GM19455 (cell line): Measurements from ENCODE around the gene GZMM.

Source experiments
- ATAC-seq: cut with Tn5 transposase; IDR thresholded peaks from one replicate; pipeline ENCODE4 v1.9.1; 2021; ENCODE audit not compliant: unreplicated experiment

The GZMM gene

GRCh38 chr19:533364-534058 lies 10.3 kb upstream of the GZMM start:
- ATAC-seq, result no peak

DNA sequence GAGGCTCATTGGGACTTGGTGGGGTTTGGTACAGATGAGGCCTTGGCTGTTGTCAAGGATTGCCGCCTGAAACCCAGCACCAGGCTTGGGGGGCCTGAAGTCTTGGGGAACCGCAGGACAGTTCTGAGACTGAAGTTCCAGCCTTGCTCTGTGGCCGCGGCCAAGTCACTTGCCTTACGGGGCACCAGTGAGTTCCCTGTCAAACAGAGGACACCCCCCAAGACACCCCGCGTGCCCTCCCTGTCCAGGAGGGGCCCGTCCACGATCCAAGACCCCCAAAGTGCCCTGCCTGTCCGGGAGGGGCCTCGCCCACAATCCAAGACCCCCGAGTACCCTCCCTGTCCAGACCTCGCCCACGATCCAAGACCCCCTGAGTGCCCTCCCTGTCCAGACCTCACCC lies 9.8 kb upstream of the GZMM start:
- ATAC-seq, result no peak

- no peak for ATAC-seq
These were observed 8.6 kb upstream of the GZMM start for GRCh38 chr19:535017-535835.

DNA sequence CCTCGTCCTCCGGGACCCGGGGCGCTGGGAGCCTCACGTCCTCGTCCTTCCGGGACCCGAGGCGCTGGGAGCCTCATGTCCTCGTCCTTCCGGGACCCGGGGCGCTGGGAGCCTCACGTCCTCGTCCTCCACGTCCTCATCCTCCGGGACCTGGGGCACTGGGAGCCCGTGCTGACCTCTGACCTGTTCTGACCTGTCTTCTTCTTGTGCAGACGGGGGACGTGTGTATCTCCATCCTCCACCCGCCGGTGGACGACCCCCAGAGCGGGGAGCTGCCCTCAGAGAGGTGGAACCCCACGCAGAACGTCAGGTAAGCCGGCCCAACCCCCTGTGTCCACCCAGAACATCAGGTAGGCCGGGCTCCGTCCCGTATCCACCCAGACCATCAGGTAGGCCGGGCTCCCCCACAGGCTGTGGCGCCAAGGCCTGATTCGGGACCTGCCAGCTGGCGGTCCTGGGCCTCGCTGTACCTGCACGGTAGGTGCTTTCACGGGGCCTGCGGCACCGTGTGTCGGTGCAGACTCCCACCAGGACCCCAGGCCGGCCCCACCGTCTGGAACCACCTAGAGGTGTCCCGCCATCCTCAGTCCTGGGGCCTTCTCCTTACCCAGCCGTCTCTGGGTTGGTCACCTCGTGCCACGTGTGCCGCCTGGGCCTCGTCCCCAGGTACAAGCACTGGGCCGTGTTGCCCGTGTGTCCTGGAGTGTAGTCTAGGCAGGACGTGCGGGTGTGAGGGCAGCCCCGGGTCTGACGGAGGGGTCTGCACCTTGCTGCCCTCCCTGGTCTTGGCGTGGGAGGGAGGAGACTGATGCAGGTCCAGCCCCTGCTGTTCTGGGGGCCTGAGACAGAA lies 7.6 kb upstream of the GZMM start:
- no peak for ATAC-seq

- no peak for ATAC-seq
These were observed 6.9 kb upstream of the GZMM start for GRCh38 chr19:536881-537404.

DNA sequence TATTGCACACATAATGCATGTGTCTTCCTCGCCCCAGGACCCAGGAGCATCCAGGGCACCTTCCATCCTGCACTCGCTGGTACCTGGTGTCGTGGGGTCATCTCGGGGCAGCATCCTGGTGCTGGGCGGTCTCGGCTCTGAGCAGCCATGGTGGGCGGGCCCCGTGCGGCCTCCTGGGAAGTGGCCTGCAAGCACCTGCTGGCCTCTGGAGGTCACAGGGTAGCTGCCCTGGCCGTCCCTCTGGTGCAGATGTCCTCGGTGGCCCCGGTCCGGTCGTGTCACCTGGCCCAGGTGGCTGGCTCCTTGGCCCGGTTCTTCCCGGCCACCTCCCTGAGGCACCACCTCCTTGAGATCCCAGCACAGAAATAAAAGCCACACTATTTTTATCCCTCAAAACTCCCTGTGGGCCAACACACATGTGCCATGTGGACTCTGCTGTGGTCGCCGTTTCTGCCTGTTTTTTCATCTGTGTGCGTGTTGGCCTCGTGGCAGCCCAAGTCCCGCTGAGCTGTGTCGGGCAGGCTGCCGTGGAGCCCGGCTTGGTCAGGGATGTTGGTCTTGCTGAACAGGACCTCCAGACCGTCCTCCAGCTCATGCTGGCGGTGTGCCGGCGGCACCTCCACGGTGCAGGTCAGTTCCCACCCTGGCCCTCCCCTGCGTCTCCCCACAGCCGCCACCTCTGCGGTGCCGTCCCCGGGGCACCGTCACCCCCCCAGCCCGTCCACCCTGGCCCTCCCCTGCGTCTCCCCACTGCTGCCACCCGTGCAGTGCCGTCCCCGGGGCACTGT lies 5.0 kb upstream of the GZMM start:
- no peak for ATAC-seq

DNA sequence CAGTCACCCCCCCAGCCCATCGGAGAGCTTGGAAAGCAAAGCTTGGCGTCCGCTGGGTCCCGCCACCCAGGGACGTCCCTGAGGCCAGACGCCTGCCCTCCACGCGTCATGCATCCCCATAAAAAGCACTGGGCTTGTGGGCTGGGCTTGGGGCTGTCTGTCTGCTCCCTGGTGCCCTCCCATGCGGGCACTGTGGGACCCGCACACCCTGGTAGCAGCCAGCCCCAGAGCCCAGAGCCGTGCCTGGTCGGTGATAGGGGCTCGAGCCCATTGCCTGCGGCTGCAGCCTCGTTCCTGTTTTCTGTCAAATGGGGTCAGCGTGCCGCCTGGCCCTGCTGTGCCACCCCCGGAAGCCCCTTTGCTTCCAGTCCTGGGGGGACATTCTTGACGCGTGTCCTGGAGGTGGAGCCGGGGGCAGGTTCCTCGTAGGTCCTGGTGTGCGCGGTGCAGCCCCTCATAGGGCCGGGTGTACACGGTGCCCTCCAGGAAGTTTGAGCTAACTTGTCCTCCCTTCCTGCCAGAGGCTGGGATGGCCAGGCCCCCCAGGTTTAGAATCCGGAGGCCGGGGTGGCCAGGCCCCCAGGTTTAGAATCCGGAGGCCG lies 4.3 kb upstream of the GZMM start:
- ATAC-seq, result no peak

DNA sequence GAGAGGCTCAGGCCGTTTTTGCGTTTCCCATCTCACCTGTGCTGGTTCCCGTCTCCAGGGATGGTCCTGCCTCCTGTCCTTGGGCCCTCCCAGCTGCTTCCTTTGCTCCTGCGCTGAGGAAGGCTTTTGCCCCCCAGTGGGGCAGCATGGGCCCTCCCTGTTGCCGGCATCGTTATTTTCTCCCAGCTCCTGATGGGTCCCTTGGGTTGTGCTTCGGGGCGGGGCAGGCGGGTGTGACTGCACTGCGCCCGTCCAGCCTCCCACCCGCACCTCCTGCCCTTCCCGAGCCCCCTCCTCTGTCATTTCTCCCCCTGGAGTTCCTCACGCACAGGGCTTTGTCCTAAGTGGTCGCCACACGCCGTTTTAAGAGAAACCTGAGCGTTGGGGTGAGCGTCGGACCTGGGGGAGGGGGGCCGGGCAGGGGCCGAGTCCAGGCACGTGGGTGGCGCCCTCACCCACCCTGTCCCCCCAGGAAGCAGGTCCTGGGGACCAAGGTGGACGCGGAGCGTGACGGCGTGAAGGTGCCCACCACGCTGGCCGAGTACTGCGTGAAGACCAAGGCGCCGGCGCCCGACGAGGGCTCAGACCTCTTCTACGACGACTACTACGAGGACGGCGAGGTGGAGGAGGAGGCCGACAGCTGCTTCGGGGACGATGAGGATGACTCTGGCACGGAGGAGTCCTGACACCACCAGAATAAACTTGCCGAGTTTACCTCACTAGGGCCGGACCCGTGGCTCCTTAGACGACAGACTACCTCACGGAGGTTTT lies 2.8 kb upstream of the GZMM start:
- ATAC-seq, result no peak

- no peak for ATAC-seq
These were observed 2.2 kb upstream of the GZMM start for GRCh38 chr19:541699-542098.

DNA sequence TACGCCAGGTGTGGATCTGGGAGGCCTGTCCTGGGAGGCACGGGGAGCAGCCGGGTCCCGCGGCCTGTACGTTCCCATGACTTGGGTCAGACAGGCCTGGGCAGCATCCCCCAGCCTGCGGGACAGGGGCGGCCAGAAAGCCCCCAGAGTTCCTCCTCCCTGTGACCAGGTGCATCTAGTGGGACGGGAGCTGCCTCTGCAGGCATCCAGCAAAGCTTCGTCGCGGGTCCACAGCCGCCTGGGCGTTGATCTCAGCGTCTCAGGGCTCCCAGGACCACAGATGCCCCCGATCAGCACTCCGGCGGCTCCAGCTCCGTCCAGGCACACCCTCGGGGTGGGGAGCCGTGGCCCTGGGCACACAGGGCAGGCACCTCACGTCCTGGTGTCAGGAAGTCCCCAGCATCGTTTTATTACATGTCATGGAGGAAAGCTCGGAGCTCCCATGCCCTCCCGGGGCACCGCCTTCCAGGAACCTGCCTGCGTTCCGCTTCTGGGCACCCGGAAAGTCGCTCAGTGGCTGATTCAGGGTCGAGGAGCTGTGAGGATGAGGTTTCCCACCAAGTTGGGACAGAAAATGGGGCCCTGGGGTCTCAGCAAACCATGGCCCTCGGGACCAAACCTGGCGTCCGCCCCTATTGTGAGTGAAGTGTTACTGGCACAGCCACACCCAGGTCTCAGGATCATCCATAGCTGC lies 1.5 kb upstream of the GZMM start:
- ATAC-seq, result no peak

GRCh38 chr19:547117-547516 lies 3.3 kb downstream of the GZMM start:
- no peak for ATAC-seq

- ATAC-seq, result no peak
These were observed 4.2 kb downstream of the GZMM start for GRCh38 chr19:547836-548720.

DNA sequence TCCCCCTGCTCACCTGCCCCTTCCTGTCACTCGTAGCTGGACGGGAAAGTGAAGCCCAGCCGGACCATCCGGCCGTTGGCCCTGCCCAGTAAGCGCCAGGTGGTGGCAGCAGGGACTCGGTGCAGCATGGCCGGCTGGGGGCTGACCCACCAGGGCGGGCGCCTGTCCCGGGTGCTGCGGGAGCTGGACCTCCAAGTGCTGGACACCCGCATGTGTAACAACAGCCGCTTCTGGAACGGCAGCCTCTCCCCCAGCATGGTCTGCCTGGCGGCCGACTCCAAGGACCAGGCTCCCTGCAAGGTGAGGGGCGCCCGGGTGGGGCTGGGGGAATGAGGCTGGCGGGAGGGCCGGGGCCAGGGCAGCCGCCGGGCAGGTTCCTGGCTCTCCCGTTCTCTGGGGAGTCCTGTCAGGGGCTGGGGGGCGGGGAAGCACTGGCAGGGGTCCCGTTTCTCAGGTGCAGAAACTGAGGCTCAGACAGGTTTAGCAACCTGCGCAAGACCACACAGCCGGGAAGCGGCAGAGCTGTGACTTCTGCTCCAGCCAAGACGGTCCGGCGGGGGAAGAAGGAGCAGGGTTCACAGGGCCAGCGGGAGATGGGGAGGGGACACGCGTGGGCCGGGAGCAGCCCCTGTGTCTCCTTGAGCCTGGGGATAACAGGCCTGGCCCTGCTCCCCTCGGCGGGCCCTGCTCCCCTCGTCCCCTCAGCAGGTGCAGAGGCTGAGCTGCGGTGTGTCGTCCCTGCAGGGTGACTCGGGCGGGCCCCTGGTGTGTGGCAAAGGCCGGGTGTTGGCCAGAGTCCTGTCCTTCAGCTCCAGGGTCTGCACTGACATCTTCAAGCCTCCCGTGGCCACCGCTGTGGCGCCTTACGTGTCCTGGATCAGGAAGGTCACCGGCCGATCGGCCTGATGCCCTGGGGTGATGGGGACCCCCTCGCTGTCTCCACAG lies 5.3 kb downstream of the GZMM start:
- ATAC-seq, result no peak

DNA sequence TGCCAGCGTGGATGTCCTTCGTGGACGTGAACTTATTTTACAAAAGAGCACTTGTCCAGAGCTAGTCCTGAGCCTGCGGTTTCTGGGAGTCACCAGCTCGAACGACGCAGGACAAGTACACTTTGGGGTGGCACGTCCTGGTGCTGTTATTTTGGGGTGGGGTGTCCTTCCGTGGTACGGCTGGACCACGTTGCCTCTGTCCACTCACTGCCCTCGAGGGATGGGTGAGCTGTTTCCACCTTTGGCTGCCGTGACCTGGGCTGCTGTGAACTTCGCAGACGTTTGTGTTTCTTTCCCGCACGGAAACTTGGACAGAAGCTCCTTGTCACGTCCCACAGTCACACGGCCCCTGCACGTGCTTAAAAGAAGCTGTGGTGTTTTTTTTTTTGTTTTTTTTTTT lies 11.0 kb downstream of the GZMM start:
- ATAC-seq, result no peak

- no peak for ATAC-seq
These were observed 11.6 kb downstream of the GZMM start for GRCh38 chr19:555474-555808.

DNA sequence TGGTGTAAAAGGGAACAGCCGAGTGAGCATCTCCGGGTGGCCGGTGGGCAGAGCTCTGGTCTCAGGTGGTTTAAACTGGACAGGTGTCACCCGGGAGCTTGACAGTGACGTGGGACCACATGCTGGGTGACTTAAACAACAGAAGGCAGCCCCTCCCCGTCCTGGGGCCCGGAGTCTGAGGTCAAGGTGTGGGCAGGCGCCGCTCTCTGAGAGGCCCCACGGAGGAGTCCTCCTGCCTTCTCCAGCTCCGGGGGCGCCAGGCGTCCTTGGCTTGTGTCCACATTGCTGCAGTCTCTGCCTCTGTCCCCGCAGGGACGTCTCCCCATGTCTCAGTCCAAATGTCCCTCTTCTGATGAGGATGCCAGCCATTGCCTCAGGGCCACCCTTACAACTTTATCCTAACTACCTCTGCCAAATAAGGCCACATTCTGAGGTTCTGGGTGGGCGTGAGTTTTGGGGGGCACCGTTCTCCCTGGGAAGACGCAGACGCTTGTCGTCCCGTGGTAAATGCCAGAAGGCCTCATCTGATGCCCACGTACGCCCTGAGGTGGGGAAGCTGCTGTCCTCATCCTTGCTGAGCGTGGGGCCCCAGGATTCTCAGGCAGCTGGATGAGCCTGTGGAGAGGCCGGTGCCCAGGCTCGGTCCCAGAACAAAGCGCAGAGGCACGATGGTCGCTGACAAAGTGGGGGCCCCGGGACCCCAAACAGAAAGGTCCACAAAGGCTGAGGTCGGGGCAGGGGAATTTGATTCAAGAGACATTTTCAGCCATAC lies 12.9 kb downstream of the GZMM start:
- ATAC-seq, result no peak
